Mesenchymal stem cell (in vitro differentiated cells and primary cell): ENCODE data around the gene CPA1.
A peak's percentile ranks its signal among the peaks of the same experiment; 100 is the strongest.

Experiments used
- DNase-seq: peaks from one replicate; pipeline ENCODE4 v3.0.0-alpha.2; 2013
- H2AFZ ChIP-seq: one replicate; pipeline ENCODE4 v1.6.1; 2013; ENCODE audit warnings: low read depth, mild to moderate bottlenecking, control low read depth, inconsistent platforms, low read length, moderate library complexity
- H2AK5ac ChIP-seq: 2 replicates; pipeline ENCODE4 v1.6.1; 2013; ENCODE audit warnings: low read length, moderate library complexity, mild to moderate bottlenecking, inconsistent platforms; ENCODE audit not compliant: severe bottlenecking
- H2BK120ac ChIP-seq: one replicate; pipeline ENCODE4 v1.6.1; 2013; ENCODE audit warnings: low read depth, mild to moderate bottlenecking, inconsistent platforms, low read length, moderate library complexity
- H2BK12ac ChIP-seq, 2 experiments: one replicate each; pipeline ENCODE4 v1.6.1; 2013; ENCODE audit warnings: inconsistent platforms in 2 of 2, low read length in 2 of 2, mild to moderate bottlenecking in 2 of 2, moderate library complexity in 2 of 2, control low read depth in 1 of 2
- H2BK15ac ChIP-seq: one replicate; pipeline ENCODE4 v1.6.1; 2013; ENCODE audit warnings: mild to moderate bottlenecking, low read depth, inconsistent platforms; ENCODE audit not compliant: poor library complexity, severe bottlenecking
- H2BK5ac ChIP-seq: 2 replicates; pipeline ENCODE4 v1.6.1; 2013; ENCODE audit warnings: low read depth, mild to moderate bottlenecking, low read length, control low read depth, inconsistent platforms; ENCODE audit not compliant: poor library complexity, severe bottlenecking
- H3K14ac ChIP-seq, 2 experiments: one replicate each; pipeline ENCODE4 v1.6.1; 2013; ENCODE audit warnings: inconsistent platforms in 2 of 2, low read length in 2 of 2, control low read depth in 1 of 2, mild to moderate bottlenecking in 1 of 2, moderate library complexity in 1 of 2
- H3K18ac ChIP-seq, 2 experiments: one replicate each; pipeline ENCODE4 v1.6.1; 2013; ENCODE audit warnings: inconsistent platforms in 2 of 2, low read length in 2 of 2, control low read depth in 1 of 2, low read depth in 1 of 2, mild to moderate bottlenecking in 1 of 2
- H3K23ac ChIP-seq, 2 experiments: one replicate each; pipeline ENCODE4 v1.6.1; 2013; ENCODE audit warnings: inconsistent platforms in 2 of 2, low read length in 2 of 2, mild to moderate bottlenecking in 2 of 2, moderate library complexity in 2 of 2, control low read depth in 1 of 2
- H3K27ac ChIP-seq: 2 replicates; pipeline ENCODE4 v1.5.1; 2013; ENCODE audit warnings: mild to moderate bottlenecking, moderate library complexity, low read length, control low read depth, inconsistent platforms; ENCODE audit not compliant: poor library complexity, severe bottlenecking
- H3K27me3 ChIP-seq, 2 experiments: 2 replicates each; pipeline versions ENCODE4 v1.6.1 to v1.7.0; 2013; ENCODE audit warnings: low read length in 2 of 2, mild to moderate bottlenecking in 2 of 2, moderate library complexity in 2 of 2, control low read depth in 1 of 2, inconsistent platforms in 1 of 2; ENCODE audit not compliant: control insufficient read depth in 1 of 2, insufficient read depth in 1 of 2
- H3K36me3 ChIP-seq, 2 experiments: 2 replicates each; pipeline versions ENCODE4 v1.6.1 to v1.7.0; 2013; ENCODE audit warnings: low read length in 2 of 2, control low read depth in 1 of 2, inconsistent platforms in 1 of 2, low read depth in 1 of 2, mild to moderate bottlenecking in 1 of 2; ENCODE audit not compliant: insufficient read depth in 2 of 2, control insufficient read depth in 1 of 2
- H3K4ac ChIP-seq, 2 experiments: one replicate each; pipeline ENCODE4 v1.6.1; 2013; ENCODE audit warnings: inconsistent platforms in 2 of 2, low read length in 2 of 2, mild to moderate bottlenecking in 2 of 2, moderate library complexity in 2 of 2, control low read depth in 1 of 2, low read depth in 1 of 2
- H3K4me1 ChIP-seq: 2 replicates; pipeline ENCODE4 v1.6.1; 2013; ENCODE audit warnings: low read depth, low read length, control low read depth; ENCODE audit not compliant: control insufficient read depth, insufficient read depth
- H3K4me2 ChIP-seq: 2 replicates; pipeline ENCODE4 v1.6.1; 2013; ENCODE audit warnings: low read length, mild to moderate bottlenecking, inconsistent platforms; ENCODE audit not compliant: poor library complexity, severe bottlenecking
- H3K4me3 ChIP-seq, 2 experiments: 2 replicates each; pipeline versions ENCODE4 v1.5.1 to v1.7.0; 2013; ENCODE audit warnings: low read length in 2 of 2, mild to moderate bottlenecking in 2 of 2, control low read depth in 1 of 2, low read depth in 1 of 2; ENCODE audit not compliant: insufficient read depth in 1 of 2
- H3K79me1 ChIP-seq: replicated peaks from 2 replicates; pipeline ENCODE4 v1.6.1; 2013; ENCODE audit warnings: mild to moderate bottlenecking, control low read depth, low read length, inconsistent platforms; ENCODE audit not compliant: poor library complexity, severe bottlenecking
- H3K9ac ChIP-seq: 2 replicates; pipeline ENCODE4 v1.7.0; 2013; ENCODE audit warnings: mild to moderate bottlenecking, low read length, moderate library complexity
- H3K9me3 ChIP-seq: 2 replicates; pipeline ENCODE4 v1.7.0; 2013; ENCODE audit warnings: mild to moderate bottlenecking, low read length; ENCODE audit not compliant: control insufficient read depth
- H4K8ac ChIP-seq: one replicate; pipeline ENCODE4 v1.6.1; 2013; ENCODE audit warnings: inconsistent platforms, mild to moderate bottlenecking, low read length, moderate library complexity
- H4K91ac ChIP-seq: one replicate; pipeline ENCODE4 v1.6.1; 2013; ENCODE audit warnings: mild to moderate bottlenecking, low read length, inconsistent platforms
- WGBS: methylation state at CpG from one replicate; pipeline ENCODE4 v1.1.7; 2013; ENCODE audit warnings: mixed read lengths; 5-methylcytosine and 5-hydroxymethylcytosine counted together

Gene CPA1

DNA sequence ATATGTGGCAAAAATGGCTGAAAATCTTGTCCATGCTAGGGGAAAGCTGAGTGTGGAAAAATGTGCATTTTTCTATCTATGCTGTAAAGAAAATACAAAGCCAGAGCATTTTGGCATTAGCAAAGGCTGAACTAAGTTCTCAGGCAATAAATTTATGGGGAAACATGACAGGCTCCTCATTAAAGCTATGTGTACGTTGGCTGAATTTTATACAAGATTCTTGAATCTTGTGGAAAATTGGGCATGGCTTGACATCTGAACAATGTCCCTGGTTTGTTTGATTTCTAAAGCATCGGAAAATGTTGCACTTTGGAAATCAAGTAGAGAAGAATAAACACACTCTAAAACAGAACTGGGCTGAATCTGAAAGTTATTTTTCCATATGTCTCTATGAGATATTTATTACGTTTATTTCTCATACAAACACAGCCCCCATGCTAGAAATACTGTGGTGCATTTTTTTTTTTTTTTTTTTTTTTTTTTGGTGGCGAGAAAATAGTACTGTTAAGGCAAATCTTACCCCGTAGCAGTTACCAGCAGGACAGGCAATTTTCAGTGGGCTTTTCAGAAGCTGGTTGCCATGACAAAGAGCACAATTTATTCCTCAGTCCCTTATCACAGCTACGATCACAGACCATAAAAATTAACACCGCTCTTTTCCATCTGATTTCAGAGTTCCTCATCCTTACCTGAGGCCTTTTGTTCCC, 16.9 kb downstream of the CPA1 start:
- 80% methylated on average over 6 of the region's 7 CpGs for WGBS
- Histone ChIP-seq H3K4me3 (no peak overlapping the region), H3K18ac (no peak overlapping the region), H3K36me3 (peaks cover 0 to 4% of the 10 kb centered on the region in 2 experiments), H3K79me1 (no peaks in the 10 kb centered on the region), H3K4ac (no peak overlapping the region), H3K9ac (no peak overlapping the region), H2BK12ac (no peak overlapping the region), H3K4me2 (no peak overlapping the region), H2AK5ac (no peak overlapping the region), H3K27me3 (no peaks in the 10 kb centered on the region), H2AFZ (no peak overlapping the region), H3K14ac (no peak overlapping the region), H3K9me3 (no peaks in the 10 kb centered on the region), H3K4me1 (peaks cover 1% of the 10 kb centered on the region), H4K8ac (no peak overlapping the region), H4K91ac (no peak overlapping the region), H2BK15ac (no peak overlapping the region), H2BK5ac (no peak overlapping the region), H3K27ac (no peak overlapping the region), H3K23ac (no peak overlapping the region), H2BK120ac (no peak overlapping the region)
- no peak for DNase-seq

DNA sequence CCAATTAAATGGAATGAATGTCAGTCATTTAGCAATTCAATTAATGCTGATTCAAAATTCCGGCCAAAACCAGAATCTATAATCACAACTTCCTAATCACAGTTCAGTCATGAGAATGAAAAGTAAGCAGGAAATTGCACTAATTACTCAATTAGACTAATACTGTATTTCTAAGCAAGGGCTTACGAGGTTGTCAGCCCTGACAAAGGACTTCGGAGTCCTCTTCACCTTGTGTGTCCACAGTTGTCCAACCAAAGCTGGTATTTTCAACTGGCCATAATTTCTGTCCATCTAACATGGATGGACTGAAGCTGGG, 17.4 kb downstream of the CPA1 start:
- Histone ChIP-seq H3K14ac (no peak overlapping the region), H3K23ac (no peak overlapping the region), H3K4me3 (no peak overlapping the region), H2AFZ (no peak overlapping the region), H3K36me3 (peaks cover 5 to 8% of the 10 kb centered on the region in 2 experiments), H2BK15ac (no peak overlapping the region), H3K18ac (no peak overlapping the region), H2BK120ac (no peak overlapping the region), H3K4me2 (no peak overlapping the region), H3K4me1 (peaks cover 1% of the 10 kb centered on the region), H2BK12ac (no peak overlapping the region), H4K8ac (no peak overlapping the region), H3K27me3 (no peaks in the 10 kb centered on the region), H3K27ac (no peak overlapping the region), H3K79me1 (no peaks in the 10 kb centered on the region), H4K91ac (no peak overlapping the region), H3K4ac (no peak overlapping the region), H3K9ac (no peak overlapping the region), H3K9me3 (no peaks in the 10 kb centered on the region), H2BK5ac (no peak overlapping the region), H2AK5ac (peak overlapping the region; percentile 15)
- no peak for DNase-seq
- 94% methylated on average over 3 of the region's 3 CpGs for WGBS

DNA sequence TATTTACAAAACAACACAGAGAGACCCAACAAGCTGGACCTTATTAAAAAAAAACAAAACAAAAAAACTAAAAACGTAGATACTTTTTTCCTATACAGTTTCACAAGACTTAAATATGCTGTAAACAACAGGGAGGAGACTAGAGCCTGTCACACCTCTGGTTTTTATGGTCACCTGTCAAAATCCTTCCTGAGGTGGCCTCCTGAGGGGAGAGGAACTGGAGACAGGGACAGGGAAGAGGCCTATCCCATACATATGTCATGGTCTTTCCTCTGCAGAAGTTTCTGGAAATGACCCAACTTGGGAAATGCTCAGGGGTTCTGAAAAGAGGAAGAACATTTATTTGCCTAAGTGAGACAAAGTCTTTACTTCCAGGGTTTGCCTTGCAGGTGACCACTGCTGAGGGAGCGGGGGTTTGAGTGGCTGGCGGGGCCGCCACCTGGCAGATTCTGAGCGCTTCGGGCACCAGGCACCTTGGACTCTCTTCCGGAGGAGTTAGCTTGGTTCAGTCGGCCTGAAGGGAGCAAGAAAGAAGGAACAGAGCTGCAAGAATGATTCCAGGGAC, 18.3 kb downstream of the CPA1 start:
- Histone ChIP-seq H4K91ac (no peak overlapping the region), H2BK120ac (no peak overlapping the region), H3K14ac (no peak overlapping the region), H3K18ac (no peak overlapping the region), H2BK5ac (no peak overlapping the region), H3K4me3 (no peak overlapping the region), H2AK5ac (no peak overlapping the region), H3K4me1 (peaks cover 1% of the 10 kb centered on the region), H3K27me3 (no peaks in the 10 kb centered on the region), H3K4me2 (no peak overlapping the region), H3K23ac (no peak overlapping the region), H3K9ac (no peak overlapping the region), H3K4ac (no peak overlapping the region), H3K9me3 (no peaks in the 10 kb centered on the region), H4K8ac (no peak overlapping the region), H3K79me1 (no peaks in the 10 kb centered on the region), H2BK15ac (no peak overlapping the region), H2AFZ (no peak overlapping the region), H3K36me3 (peaks cover 7 to 10% of the 10 kb centered on the region in 2 experiments), H2BK12ac (no peak overlapping the region), H3K27ac (no peak overlapping the region)
- no peak for DNase-seq
- WGBS: 87% methylated on average over 8 of the region's 8 CpGs

DNA sequence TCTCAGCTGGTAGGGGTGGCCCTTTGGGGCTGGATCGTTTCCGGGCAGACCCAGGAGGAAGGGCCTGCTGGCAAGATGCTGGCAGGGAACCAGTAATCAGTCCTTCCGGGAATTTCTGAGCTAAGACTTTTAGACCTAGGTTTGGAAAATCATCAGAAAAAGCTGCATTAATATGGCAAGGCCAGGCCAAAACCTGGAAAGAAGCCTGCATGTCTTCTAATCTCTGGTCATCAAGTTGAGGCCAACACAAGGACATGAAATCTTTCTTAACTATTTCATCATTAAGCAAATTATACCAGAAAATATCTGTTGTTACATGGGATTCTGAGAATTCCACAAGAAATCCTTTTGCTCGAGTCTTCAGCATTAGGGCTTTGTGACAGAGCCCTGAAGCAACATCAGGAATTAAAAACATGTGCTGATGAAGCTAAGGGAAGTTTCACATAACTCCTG, 19.9 kb downstream of the CPA1 start:
- no peak overlapping the region for H3K27ac ChIP-seq
- no peak overlapping the region for H3K4me2 ChIP-seq
- H4K8ac ChIP-seq: no peak overlapping the region
- peaks cover 1% of the 10 kb centered on the region for H3K4me1 ChIP-seq
- no peak overlapping the region for H2BK5ac ChIP-seq
- no peak overlapping the region for H2AFZ ChIP-seq
- no peaks in the 10 kb centered on the region for H3K27me3 ChIP-seq
- H3K14ac ChIP-seq: no peak overlapping the region
- H3K4ac ChIP-seq: no peak overlapping the region
- H3K23ac ChIP-seq: no peak overlapping the region
- no peaks in the 10 kb centered on the region for H3K79me1 ChIP-seq
- H3K36me3 ChIP-seq: peaks cover 7 to 10% of the 10 kb centered on the region in 2 experiments
- H3K9me3 ChIP-seq: no peaks in the 10 kb centered on the region
- WGBS: 91% methylated on average over 4 of the region's 4 CpGs
- no peak overlapping the region for H3K4me3 ChIP-seq
- no peak overlapping the region for H4K91ac ChIP-seq
- H2AK5ac ChIP-seq: no peak overlapping the region
- no peak overlapping the region for H2BK12ac ChIP-seq
- H3K18ac ChIP-seq: no peak overlapping the region
- H2BK120ac ChIP-seq: no peak overlapping the region
- no peak overlapping the region for H2BK15ac ChIP-seq
- DNase-seq: no peak
- H3K9ac ChIP-seq: peak overlapping the region; percentile 69
